Sigmoid colon (tissue), 3 donors: ENCODE data around the gene LARGE1.

Experiments
- CTCF ChIP-seq, 4 experiments: fragments of 450-650 bp in 3 of 4; fragments of 200-600 bp in 1 of 4; IDR thresholded peaks; one replicate each; pipeline ENCODE4 v1.5.1; 2016 to 2019; ENCODE audit warnings: antibody characterized with exemption in 4 of 4, mild to moderate bottlenecking in 3 of 4, moderate library complexity in 2 of 4
- POLR2A ChIP-seq, 2 donors: fragments of 450-650 bp; IDR thresholded peaks; one replicate each; pipeline ENCODE4 v1.6.1; 2016; ENCODE audit warnings: antibody characterized with exemption in 2 of 2, mild to moderate bottlenecking in 2 of 2, moderate library complexity in 2 of 2

GRCh38 chr22:33325232-33326004 is 594.9 kb downstream of the LARGE1 start:
- no peak for TF ChIP-seq CTCF (IDR thresholded peaks at IDR 0.05)
- TF ChIP-seq POLR2A (IDR thresholded peaks at IDR 0.05), result no peak
